ENCODE results near the gene FSIP1. TPM values are rescaled to one million over a fixed set of nuclear protein-coding genes. Genes with fewer than 3 reads are reported as not detected.

Gene FSIP1
- polyA plus RNA-seq, 3 donors, result 1.4 to 2.7 (median 1.6) TPM

- DNase-seq, result no peak
These were observed 198.9 kb downstream of the FSIP1 start for GRCh38 chr15:39583596-39584265.

- DNase-seq, result no peak
These were observed 199.6 kb downstream of the FSIP1 start for GRCh38 chr15:39582977-39583595.

- no peak for DNase-seq
These were observed 200.2 kb downstream of the FSIP1 start for GRCh38 chr15:39582286-39582976.

- DNase-seq, result no peak
These were observed 200.8 kb downstream of the FSIP1 start for GRCh38 chr15:39581793-39582285.

- no peak for DNase-seq
These were observed 201.3 kb downstream of the FSIP1 start for GRCh38 chr15:39581242-39581792.

GRCh38 chr15:39580485-39581241 lies 202.0 kb downstream of the FSIP1 start, which contains the start of gene THBS1:
Gene THBS1, plus strand, starts transcription at chr15:39581079. Its CDS starts 779 bp downstream, at chr15:39581858.
- peak; percentile 91 for DNase-seq

- peak; percentile 94 for DNase-seq
These were observed 202.5 kb downstream of the FSIP1 start for GRCh38 chr15:39580117-39580484.

- peak; percentile 62 for DNase-seq
These were observed 203.0 kb downstream of the FSIP1 start for GRCh38 chr15:39579487-39580116.

- no peak for DNase-seq
These were observed 203.7 kb downstream of the FSIP1 start for GRCh38 chr15:39578851-39579486.

- no peak for DNase-seq
These were observed 207.5 kb downstream of the FSIP1 start for GRCh38 chr15:39575180-39575579.

- no peak for DNase-seq
These were observed 208.2 kb downstream of the FSIP1 start for GRCh38 chr15:39574427-39574826.

GRCh38 chr15:39573844-39574243 lies 208.8 kb downstream of the FSIP1 start:
- DNase-seq, result no peak

- DNase-seq, result no peak
These were observed 209.4 kb downstream of the FSIP1 start for GRCh38 chr15:39573287-39573686.

GRCh38 chr15:39565851-39566250 lies 216.8 kb downstream of the FSIP1 start:
- DNase-seq, result no peak

GRCh38 chr15:39564972-39565665 lies 217.5 kb downstream of the FSIP1 start:
- no peak for DNase-seq

- no peak for DNase-seq
These were observed 224.2 kb downstream of the FSIP1 start for GRCh38 chr15:39558421-39558820.

- DNase-seq, result no peak
These were observed 226.2 kb downstream of the FSIP1 start for GRCh38 chr15:39556461-39556860.

- no peak for DNase-seq
These were observed 226.8 kb downstream of the FSIP1 start for GRCh38 chr15:39555885-39556284.

- DNase-seq, result no peak
These were observed 227.8 kb downstream of the FSIP1 start for GRCh38 chr15:39554746-39555387.
